ENCODE measurements around the gene LMOD1.

LMOD1 gene

DNA sequence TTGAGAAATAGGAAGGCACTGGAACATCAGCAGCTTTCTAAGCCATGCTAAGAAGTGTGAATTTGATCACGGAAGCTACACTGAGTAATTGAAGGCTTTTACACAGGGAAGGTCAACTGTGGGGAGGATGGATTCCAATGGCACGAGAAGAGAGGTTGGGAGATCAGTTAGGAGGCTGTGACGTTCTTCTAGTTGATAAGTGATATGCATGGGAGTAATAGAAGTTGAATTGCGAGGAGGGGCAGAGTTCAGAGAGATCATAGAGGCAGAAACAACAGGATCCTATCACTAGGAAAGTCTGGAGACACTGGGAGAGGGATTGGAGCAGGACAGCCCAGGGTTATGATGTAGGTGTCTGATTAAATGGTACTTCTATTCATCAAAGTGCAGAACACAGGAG lies 16.2 kb downstream of the LMOD1 start:
- TF ChIP-seq, protein P1, sequence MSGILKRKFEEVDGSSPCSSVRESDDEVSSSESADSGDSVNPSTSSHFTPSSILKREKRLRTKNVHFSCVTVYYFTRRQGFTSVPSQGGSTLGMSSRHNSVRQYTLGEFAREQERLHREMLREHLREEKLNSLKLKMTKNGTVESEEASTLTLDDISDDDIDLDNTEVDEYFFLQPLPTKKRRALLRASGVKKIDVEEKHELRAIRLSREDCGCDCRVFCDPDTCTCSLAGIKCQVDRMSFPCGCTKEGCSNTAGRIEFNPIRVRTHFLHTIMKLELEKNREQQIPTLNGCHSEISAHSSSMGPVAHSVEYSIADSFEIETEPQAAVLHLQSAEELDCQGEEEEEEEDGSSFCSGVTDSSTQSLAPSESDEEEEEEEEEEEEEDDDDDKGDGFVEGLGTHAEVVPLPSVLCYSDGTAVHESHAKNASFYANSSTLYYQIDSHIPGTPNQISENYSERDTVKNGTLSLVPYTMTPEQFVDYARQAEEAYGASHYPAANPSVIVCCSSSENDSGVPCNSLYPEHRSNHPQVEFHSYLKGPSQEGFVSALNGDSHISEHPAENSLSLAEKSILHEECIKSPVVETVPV (CRISPR knock-in tag; IDR thresholded peaks at IDR 0.05), result no peak
- TF ChIP-seq ZNF70 (CRISPR knock-in tag; IDR thresholded peaks at IDR 0.05) (no peak), GLIS3 (CRISPR knock-in tag; IDR thresholded peaks at IDR 0.05) (no peak), ZNF8 (CRISPR knock-in tag; IDR thresholded peaks at IDR 0.05) (no peak), ZFP3 (CRISPR knock-in tag; IDR thresholded peaks at IDR 0.05) (no peak), ESRRG (CRISPR knock-in tag; IDR thresholded peaks at IDR 0.05) (no peak), ARNTL (CRISPR knock-in tag; IDR thresholded peaks at IDR 0.05; ENCODE audit: borderline replicate concordance, low read depth) (no peak), RARB (CRISPR knock-in tag; IDR thresholded peaks at IDR 0.05) (no peak)
- TF ChIP-seq, protein P2, sequence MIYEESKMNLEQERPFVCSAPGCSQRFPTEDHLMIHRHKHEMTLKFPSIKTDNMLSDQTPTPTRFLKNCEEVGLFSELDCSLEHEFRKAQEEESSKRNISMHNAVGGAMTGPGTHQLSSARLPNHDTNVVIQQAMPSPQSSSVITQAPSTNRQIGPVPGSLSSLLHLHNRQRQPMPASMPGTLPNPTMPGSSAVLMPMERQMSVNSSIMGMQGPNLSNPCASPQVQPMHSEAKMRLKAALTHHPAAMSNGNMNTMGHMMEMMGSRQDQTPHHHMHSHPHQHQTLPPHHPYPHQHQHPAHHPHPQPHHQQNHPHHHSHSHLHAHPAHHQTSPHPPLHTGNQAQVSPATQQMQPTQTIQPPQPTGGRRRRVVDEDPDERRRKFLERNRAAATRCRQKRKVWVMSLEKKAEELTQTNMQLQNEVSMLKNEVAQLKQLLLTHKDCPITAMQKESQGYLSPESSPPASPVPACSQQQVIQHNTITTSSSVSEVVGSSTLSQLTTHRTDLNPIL (CRISPR knock-in tag; IDR thresholded peaks at IDR 0.05; ENCODE audit: low read depth), result no peak
- no peak for ATAC-seq

DNA sequence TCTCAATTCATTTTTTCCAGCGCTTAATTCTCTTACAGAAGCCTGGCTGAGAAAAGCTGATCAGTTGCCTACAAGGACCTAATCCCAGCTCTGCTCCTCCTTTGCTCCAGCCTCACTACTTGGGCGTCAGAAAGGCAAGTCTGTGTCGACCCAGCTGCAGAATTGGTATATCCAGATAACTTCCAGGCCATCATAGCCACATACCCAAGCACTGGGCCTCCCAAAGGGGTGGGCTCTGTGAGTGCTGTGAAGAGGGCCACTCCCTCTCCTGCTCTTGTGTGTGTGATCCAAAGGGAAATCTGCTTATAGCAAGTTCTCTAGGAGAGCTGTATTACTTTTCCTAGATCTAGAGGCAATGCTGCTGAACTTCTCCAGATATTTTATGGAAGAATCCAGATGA lies 18.1 kb downstream of the LMOD1 start:
- TF ChIP-seq, protein P3, sequence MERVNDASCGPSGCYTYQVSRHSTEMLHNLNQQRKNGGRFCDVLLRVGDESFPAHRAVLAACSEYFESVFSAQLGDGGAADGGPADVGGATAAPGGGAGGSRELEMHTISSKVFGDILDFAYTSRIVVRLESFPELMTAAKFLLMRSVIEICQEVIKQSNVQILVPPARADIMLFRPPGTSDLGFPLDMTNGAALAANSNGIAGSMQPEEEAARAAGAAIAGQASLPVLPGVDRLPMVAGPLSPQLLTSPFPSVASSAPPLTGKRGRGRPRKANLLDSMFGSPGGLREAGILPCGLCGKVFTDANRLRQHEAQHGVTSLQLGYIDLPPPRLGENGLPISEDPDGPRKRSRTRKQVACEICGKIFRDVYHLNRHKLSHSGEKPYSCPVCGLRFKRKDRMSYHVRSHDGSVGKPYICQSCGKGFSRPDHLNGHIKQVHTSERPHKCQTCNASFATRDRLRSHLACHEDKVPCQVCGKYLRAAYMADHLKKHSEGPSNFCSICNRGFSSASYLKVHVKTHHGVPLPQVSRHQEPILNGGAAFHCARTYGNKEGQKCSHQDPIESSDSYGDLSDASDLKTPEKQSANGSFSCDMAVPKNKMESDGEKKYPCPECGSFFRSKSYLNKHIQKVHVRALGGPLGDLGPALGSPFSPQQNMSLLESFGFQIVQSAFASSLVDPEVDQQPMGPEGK (CRISPR knock-in tag; IDR thresholded peaks at IDR 0.05; ENCODE audit: borderline replicate concordance), result no peak
- no peak for ATAC-seq

DNA sequence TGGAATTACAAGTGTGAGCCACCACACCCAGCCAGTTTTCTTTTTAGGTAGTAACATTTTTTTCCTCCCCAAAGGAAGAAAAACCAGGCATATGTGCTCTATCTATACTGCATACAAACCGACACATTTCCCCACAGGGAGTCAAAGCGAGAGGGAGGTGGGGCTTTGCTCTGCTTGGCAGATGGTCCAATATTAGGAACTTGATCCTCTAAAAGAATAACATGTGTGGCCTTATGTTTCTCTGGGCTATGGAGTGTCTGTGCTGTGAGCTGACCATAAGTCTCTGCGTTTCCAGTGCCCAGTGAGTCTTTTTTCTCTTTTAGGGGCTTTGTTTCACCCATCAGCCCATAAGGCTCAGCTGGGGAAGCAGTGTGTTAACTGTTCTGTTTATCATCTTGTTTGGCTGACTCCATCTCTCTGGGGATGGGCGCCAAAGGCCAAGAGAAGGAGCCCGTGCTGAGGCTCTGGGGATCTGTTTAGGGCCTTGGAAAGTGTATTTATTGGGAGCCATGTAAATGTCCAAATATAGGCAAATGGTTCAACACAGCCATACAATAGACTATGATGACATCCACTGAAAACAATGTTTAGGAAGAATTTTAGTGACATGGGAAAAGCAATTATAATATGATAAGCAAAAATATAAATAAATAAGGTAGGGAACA lies 20.2 kb downstream of the LMOD1 start:
- no peak; the same call in 2 of the 3 replicates for ATAC-seq
- no peak for TF ChIP-seq ZC3H10 (CRISPR knock-in tag; IDR thresholded peaks at IDR 0.05)
- no peak for TF ChIP-seq CSDC2 (CRISPR knock-in tag; IDR thresholded peaks at IDR 0.05)

DNA sequence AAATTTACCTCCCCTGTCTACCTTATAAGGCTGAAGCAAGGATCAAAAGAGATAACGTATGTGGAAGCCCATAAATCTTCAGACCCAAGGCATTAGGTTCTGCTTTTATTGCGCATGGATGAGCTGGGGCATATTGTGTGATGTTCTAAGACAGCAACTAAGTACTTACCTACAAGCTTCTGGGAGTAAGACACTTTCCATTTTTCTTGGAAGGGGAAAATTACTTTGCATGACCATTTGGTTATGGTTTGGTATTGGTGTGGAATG lies 21.1 kb downstream of the LMOD1 start:
- TF ChIP-seq ZFP3 (CRISPR knock-in tag; IDR thresholded peaks at IDR 0.05), result no peak
- TF ChIP-seq CSDC2 (CRISPR knock-in tag; IDR thresholded peaks at IDR 0.05), result no peak
- no peak for TF ChIP-seq GLIS3 (CRISPR knock-in tag; IDR thresholded peaks at IDR 0.05)
- no peak for TF ChIP-seq TCF4 (CRISPR knock-in tag; IDR thresholded peaks at IDR 0.05; ENCODE audit: borderline replicate concordance)
- TF ChIP-seq RARB (CRISPR knock-in tag; IDR thresholded peaks at IDR 0.05), result no peak
- TF ChIP-seq PPARA (CRISPR knock-in tag; IDR thresholded peaks at IDR 0.05; ENCODE audit: borderline replicate concordance), result no peak
- TF ChIP-seq ZC3H10 (CRISPR knock-in tag; IDR thresholded peaks at IDR 0.05), result no peak
- TF ChIP-seq ISL1 (CRISPR knock-in tag; IDR thresholded peaks at IDR 0.05), result no peak
- TF ChIP-seq, protein P4, sequence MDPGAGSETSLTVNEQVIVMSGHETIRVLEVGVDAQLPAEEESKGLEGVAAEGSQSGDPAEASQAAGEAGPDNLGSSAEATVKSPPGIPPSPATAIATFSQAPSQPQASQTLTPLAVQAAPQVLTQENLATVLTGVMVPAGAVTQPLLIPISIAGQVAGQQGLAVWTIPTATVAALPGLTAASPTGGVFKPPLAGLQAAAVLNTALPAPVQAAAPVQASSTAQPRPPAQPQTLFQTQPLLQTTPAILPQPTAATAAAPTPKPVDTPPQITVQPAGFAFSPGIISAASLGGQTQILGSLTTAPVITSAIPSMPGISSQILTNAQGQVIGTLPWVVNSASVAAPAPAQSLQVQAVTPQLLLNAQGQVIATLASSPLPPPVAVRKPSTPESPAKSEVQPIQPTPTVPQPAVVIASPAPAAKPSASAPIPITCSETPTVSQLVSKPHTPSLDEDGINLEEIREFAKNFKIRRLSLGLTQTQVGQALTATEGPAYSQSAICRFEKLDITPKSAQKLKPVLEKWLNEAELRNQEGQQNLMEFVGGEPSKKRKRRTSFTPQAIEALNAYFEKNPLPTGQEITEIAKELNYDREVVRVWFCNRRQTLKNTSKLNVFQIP (CRISPR knock-in tag; IDR thresholded peaks at IDR 0.05; ENCODE audit: borderline replicate concordance, low read depth), result no peak
- TF ChIP-seq, protein P5, sequence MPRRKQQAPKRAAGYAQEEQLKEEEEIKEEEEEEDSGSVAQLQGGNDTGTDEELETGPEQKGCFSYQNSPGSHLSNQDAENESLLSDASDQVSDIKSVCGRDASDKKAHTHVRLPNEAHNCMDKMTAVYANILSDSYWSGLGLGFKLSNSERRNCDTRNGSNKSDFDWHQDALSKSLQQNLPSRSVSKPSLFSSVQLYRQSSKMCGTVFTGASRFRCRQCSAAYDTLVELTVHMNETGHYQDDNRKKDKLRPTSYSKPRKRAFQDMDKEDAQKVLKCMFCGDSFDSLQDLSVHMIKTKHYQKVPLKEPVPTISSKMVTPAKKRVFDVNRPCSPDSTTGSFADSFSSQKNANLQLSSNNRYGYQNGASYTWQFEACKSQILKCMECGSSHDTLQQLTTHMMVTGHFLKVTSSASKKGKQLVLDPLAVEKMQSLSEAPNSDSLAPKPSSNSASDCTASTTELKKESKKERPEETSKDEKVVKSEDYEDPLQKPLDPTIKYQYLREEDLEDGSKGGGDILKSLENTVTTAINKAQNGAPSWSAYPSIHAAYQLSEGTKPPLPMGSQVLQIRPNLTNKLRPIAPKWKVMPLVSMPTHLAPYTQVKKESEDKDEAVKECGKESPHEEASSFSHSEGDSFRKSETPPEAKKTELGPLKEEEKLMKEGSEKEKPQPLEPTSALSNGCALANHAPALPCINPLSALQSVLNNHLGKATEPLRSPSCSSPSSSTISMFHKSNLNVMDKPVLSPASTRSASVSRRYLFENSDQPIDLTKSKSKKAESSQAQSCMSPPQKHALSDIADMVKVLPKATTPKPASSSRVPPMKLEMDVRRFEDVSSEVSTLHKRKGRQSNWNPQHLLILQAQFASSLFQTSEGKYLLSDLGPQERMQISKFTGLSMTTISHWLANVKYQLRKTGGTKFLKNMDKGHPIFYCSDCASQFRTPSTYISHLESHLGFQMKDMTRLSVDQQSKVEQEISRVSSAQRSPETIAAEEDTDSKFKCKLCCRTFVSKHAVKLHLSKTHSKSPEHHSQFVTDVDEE (CRISPR knock-in tag; IDR thresholded peaks at IDR 0.05), result no peak
- no peak for TF ChIP-seq ARNTL (CRISPR knock-in tag; IDR thresholded peaks at IDR 0.05; ENCODE audit: borderline replicate concordance, low read depth)
- TF ChIP-seq, protein P3 (CRISPR knock-in tag; IDR thresholded peaks at IDR 0.05; ENCODE audit: borderline replicate concordance), result no peak
- TF ChIP-seq ZNF565 (CRISPR knock-in tag; conservative IDR thresholded peaks at IDR 0.05; ENCODE audit: low read depth), result no peak
- TF ChIP-seq ZFP30 (CRISPR knock-in tag; IDR thresholded peaks at IDR 0.05), result no peak
- TF ChIP-seq SNAI2 (CRISPR knock-in tag; IDR thresholded peaks at IDR 0.05), result no peak
- no peak for ATAC-seq
